NCI-H1930 (cell line): ENCODE results near the gene PPM1G.
"Not testable (repeated sequence)": the region's sequence is repeated elsewhere in the genome, so short reads cannot be mapped to it uniquely, and the experiment has no call there.

Experiments
- DNase-seq, 2 experiments: peaks; one replicate each; lab custom pipeline; 2025; lab: John Stamatoyannopoulos, UW

The PPM1G gene

GRCh38 chr2:27409321-27410073, at the start of gene PPM1G:
TSS of gene PPM1G (minus strand) at chr2:27409591. CDS start at chr2:27409422, 169 bp downstream.
- peak; percentile 88 to 94 for DNase-seq

GRCh38 chr2:27453968-27454367, 44.6 kb upstream of the PPM1G start:
- DNase-seq = no peak

GRCh38 chr2:27451095-27451494, 41.7 kb upstream of the PPM1G start:
- no peak for DNase-seq

GRCh38 chr2:27448381-27448780, 39.0 kb upstream of the PPM1G start:
- DNase-seq = no peak

- no peak for DNase-seq
Measured at GRCh38 chr2:27446057-27446456, 36.7 kb upstream of the PPM1G start.

GRCh38 chr2:27445615-27446014, 36.2 kb upstream of the PPM1G start:
- no peak for DNase-seq

- DNase-seq = no peak
Measured at GRCh38 chr2:27445155-27445554, 35.8 kb upstream of the PPM1G start.

- no peak for DNase-seq
Measured at GRCh38 chr2:27442920-27443282, 33.5 kb upstream of the PPM1G start.

- DNase-seq = peak; percentile 70 to 77
Measured at GRCh38 chr2:27441958-27442919, 32.8 kb upstream of the PPM1G start, which contains the start of gene KRTCAP3. TSS of gene KRTCAP3 (plus strand) at chr2:27442381. CDS start at chr2:27442413, 32 bp downstream.

- no peak for DNase-seq
Measured at GRCh38 chr2:27441226-27441926, 32.0 kb upstream of the PPM1G start.

GRCh38 chr2:27435628-27436027, 26.2 kb upstream of the PPM1G start:
- DNase-seq = no peak

GRCh38 chr2:27431395-27431794, 22.0 kb upstream of the PPM1G start:
- no peak for DNase-seq

GRCh38 chr2:27428978-27429541, 19.7 kb upstream of the PPM1G start:
- peak; percentile 39 to 72 for DNase-seq

GRCh38 chr2:27428213-27428977, 19.0 kb upstream of the PPM1G start, which contains the start of gene NRBP1:
TSS of gene NRBP1 (plus strand) at chr2:27428631. CDS start at chr2:27433274, 4,643 bp downstream.
- DNase-seq = peak; percentile 90 to 94

- DNase-seq = no peak
Measured at GRCh38 chr2:27427863-27428212, 18.4 kb upstream of the PPM1G start.

- DNase-seq = not testable (repeated sequence)
Measured at GRCh38 chr2:27425039-27425438, 15.6 kb upstream of the PPM1G start.

- no peak for DNase-seq
Measured at GRCh38 chr2:27422958-27423357, 13.6 kb upstream of the PPM1G start.

GRCh38 chr2:27421660-27422250, 12.4 kb upstream of the PPM1G start:
- DNase-seq = no peak

GRCh38 chr2:27420996-27421395, 11.6 kb upstream of the PPM1G start:
- no peak for DNase-seq

- no peak for DNase-seq
Measured at GRCh38 chr2:27416151-27416550, 6.8 kb upstream of the PPM1G start.
